HepG2 (cell line): ENCODE data around the gene CTU2. TPM values are rescaled to one million over a fixed set of nuclear protein-coding genes. Genes with fewer than 3 reads are reported as not detected.

Experiments used
- ATF2 ChIP-seq: sonication (generic); formaldehyde crosslinking; IDR thresholded peaks from 2 replicates; pipeline ENCODE4 v1.4.0; 2020; ENCODE audit warnings: missing genetic modification reagents
- ESRRA ChIP-seq: sonication (generic); formaldehyde crosslinking; IDR thresholded peaks from 2 replicates; pipeline ENCODE4 v1.5.1; 2020; ENCODE audit warnings: mild to moderate bottlenecking, low read depth, missing genetic modification reagents
- GMEB1 ChIP-seq: sonication (generic); formaldehyde crosslinking; IDR thresholded peaks from 2 replicates; pipeline ENCODE4 v1.5.1; 2020; ENCODE audit warnings: missing genetic modification reagents, mild to moderate bottlenecking, borderline replicate concordance
- MATR3 ChIP-seq: sonication (generic); formaldehyde crosslinking; IDR thresholded peaks from 2 replicates; pipeline ENCODE4 v1.4.0; 2020; ENCODE audit warnings: missing genetic modification reagents
- MLX ChIP-seq: IDR thresholded peaks from 2 replicates; pipeline ENCODE4 v1.6.1; 2016
- MXD1 ChIP-seq: sonication (generic); formaldehyde crosslinking; IDR thresholded peaks from 2 replicates; pipeline ENCODE4 v1.4.0; 2020; ENCODE audit warnings: mild to moderate bottlenecking, missing genetic modification reagents
- PHF8 ChIP-seq: sonication (generic); formaldehyde crosslinking; IDR thresholded peaks from 2 replicates; pipeline ENCODE4 v1.5.0; 2020; ENCODE audit warnings: missing genetic modification reagents
- RNF219 ChIP-seq: sonication (generic); formaldehyde crosslinking; IDR thresholded peaks from 2 replicates; pipeline ENCODE4 v1.5.0; 2020; ENCODE audit warnings: mild to moderate bottlenecking, missing genetic modification reagents
- SIN3B ChIP-seq: fragments of 150-350 bp; IDR thresholded peaks from 2 replicates; pipeline ENCODE4 v1.6.1; 2014; ENCODE audit warnings: low read length
- STAG1 ChIP-seq: sonication (generic); formaldehyde crosslinking; IDR thresholded peaks from 2 replicates; pipeline ENCODE4 v1.4.0; 2020; ENCODE audit warnings: missing genetic modification reagents
- ZBTB3 ChIP-seq: sonication (generic); formaldehyde crosslinking; IDR thresholded peaks from 2 replicates; pipeline ENCODE4 v1.4.0; 2020; ENCODE audit warnings: low read depth, mild to moderate bottlenecking, moderate library complexity, missing genetic modification reagents, borderline replicate concordance
- ZBTB49 ChIP-seq: sonication (generic); formaldehyde crosslinking; IDR thresholded peaks from 2 replicates; pipeline ENCODE4 v1.4.0; 2020; ENCODE audit warnings: missing genetic modification reagents, borderline replicate concordance
- ZEB1 ChIP-seq: IDR thresholded peaks from 2 replicates; pipeline ENCODE4 v1.6.1; 2012; ENCODE audit warnings: mild to moderate bottlenecking, low read depth, inconsistent platforms; ENCODE audit not compliant: insufficient replicate concordance
- ZFP36 ChIP-seq: fragments of 150-350 bp; IDR thresholded peaks from 2 replicates; pipeline ENCODE4 v1.6.1; 2018; ENCODE audit warnings: borderline replicate concordance, low read length, low read depth; ENCODE audit not compliant: partially characterized antibody
- ZNF10 ChIP-seq: sonication (generic); formaldehyde crosslinking; IDR thresholded peaks from 2 replicates; pipeline ENCODE4 v1.4.0; 2020; ENCODE audit warnings: mild to moderate bottlenecking, low read depth, missing genetic modification reagents, borderline replicate concordance
- ZNF138 ChIP-seq: sonication (generic); formaldehyde crosslinking; IDR thresholded peaks from 2 replicates; pipeline ENCODE4 v1.5.0; 2020; ENCODE audit warnings: mild to moderate bottlenecking, low read depth, missing genetic modification reagents
- ZNF263 ChIP-seq: sonication (generic); formaldehyde crosslinking; IDR thresholded peaks from 2 replicates; pipeline ENCODE4 v1.4.0; 2020; ENCODE audit warnings: missing genetic modification reagents
- ZNF350 ChIP-seq: sonication (generic); formaldehyde crosslinking; IDR thresholded peaks from 2 replicates; pipeline ENCODE4 v1.4.0; 2020; ENCODE audit warnings: mild to moderate bottlenecking, low read depth, missing genetic modification reagents, borderline replicate concordance
- ZNF501 ChIP-seq: sonication (generic); formaldehyde crosslinking; IDR thresholded peaks from 2 replicates; pipeline ENCODE4 v1.5.1; 2020; ENCODE audit warnings: mild to moderate bottlenecking, moderate library complexity, missing genetic modification reagents
- ZNF629 ChIP-seq: sonication (generic); formaldehyde crosslinking; conservative IDR thresholded peaks from 2 replicates; pipeline ENCODE4 v1.5.0; 2020; ENCODE audit warnings: missing genetic modification reagents
- polyA plus RNA-seq, 8 experiments: library from polyadenylated mRNA; depleted of rRNA in 3 of 8; stranded (reverse) in 7 of 8; unstranded in 1 of 8; fragments of >200 nt; fragmentation: Illumina TruSeq in 4 of 8; extraction: Trizol in 4 of 8; gene quantifications; 2 replicates each; pipeline versions ENCODE4 v1.2.1 to v1.2.3, GENCODE V29; 2011 to 2016; ENCODE audit warnings: low read depth in 4 of 8, missing spikeins in 1 of 8, mixed read lengths in 1 of 8; ENCODE audit not compliant: insufficient read depth in 1 of 8
- total RNA-seq, 5 experiments: library from RNA; depleted of rRNA; stranded (reverse); fragments of >200 nt; fragmentation: Illumina TruSeq; extraction: Trizol; gene quantifications; 2 replicates each; pipeline ENCODE4 v1.2.3, GENCODE V29; 2016; ENCODE audit warnings: low read depth in 1 of 5

CTU2 gene
- total and polyA plus RNA-seq, 2 of the 13 experiments (the other 11 are each of a cell fraction or from before 2014, with no cell fraction given) = 13.3 to 21.9 TPM

- TF ChIP-seq GMEB1 (CRISPR knock-in tag) (peak; percentile 98), ATF2 (CRISPR knock-in tag) (peak; percentile 78), ZNF350 (peak; percentile 90), ZBTB49 (CRISPR knock-in tag) (no peak; the same call in 1 of the 2 replicates), ZNF629 (no peak), ZNF501 (CRISPR knock-in tag) (peak; percentile 91), ZNF10 (no peak), ZFP36 (no peak), ZNF263 (CRISPR knock-in tag) (peak; percentile 26), SIN3B (no peak), MXD1 (CRISPR knock-in tag) (peak; percentile 83), MLX (CRISPR knock-in tag) (no peak), PHF8 (peak; percentile 71), MATR3 (CRISPR knock-in tag) (no peak), ZNF138 (CRISPR knock-in tag) (peak; percentile 56), ZBTB3 (CRISPR knock-in tag) (peak; percentile 83; the same call in 1 of the 2 replicates), ESRRA (CRISPR knock-in tag) (no peak; the same call in 1 of the 2 replicates), RNF219 (CRISPR knock-in tag) (no peak; the same call in 1 of the 2 replicates), ZEB1 (peak; percentile 83), STAG1 (no peak)
Measured at GRCh38 chr16:88662843-88663606, 43.3 kb upstream of the CTU2 start, which contains the start of gene MVD (continued).
